SK-N-MC (cell line): ENCODE results near the gene ZNF141.

Source experiments
- EZH2 ChIP-seq: fragments of 200-600 bp; sonication (generic); IDR thresholded peaks from one replicate; pipeline ENCODE4 v1.6.1; 2017; ENCODE audit warnings: antibody characterized with exemption
- POLR2AphosphoS5 ChIP-seq: IDR thresholded peaks from 2 replicates; pipeline ENCODE4 v1.6.1; 2012; ENCODE audit warnings: mild to moderate bottlenecking, low read depth, low read length, borderline replicate concordance

DNA sequence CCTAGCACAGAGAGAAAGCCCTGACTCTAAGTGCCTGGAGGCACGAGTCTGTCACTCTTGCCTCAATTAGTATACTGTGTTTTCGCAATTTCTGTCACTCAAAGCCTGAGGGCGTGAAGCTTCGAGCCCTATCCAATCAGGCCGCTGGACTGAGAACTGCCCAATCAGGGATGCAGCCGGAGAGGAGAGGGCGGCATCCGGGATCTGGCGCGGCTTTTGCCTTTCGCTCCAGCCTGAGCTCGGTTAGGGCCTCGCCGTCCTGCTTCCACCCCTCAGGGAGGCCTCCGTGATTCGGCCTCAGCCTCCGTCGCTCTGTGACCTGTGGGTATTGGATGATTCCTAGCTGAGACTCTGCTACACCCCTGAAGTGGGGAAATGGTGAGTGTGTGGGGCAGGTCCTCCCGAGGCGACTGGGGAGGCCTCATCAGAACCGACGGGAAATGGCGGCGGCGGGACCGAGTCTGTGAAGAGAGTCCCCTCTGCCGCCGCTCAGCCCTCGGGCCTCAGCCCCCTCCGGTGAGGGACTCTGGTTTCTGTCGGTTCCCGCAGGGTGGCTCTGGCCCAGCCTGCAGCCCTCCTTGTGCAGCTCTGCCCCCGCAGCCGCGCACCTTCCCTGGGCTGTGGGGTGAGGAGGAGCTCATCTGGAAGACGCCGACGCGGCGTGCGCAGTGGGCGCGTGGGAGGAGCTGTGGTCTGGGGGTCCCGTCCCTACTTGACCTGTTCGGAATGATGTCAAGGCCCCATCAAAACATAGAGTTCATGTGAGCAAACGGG is 48.5 kb downstream of the ZNF141 start:
- TF ChIP-seq EZH2 (no peak), POLR2AphosphoS5 (no peak)
